Activated CD4-positive, alpha-beta T cell treated with anti-CD3 and anti-CD28 coated beads, Interleukin-2, amount 50 U/mL, for 48 hours (primary cell): ENCODE data around the gene ADM.
"Not testable (repeated sequence)": the region's sequence is repeated elsewhere in the genome, so short reads cannot be mapped to it uniquely, and the experiment has no call there.

Source experiments
- DNase-seq, 2 experiments: peaks; one replicate each; pipeline ENCODE4 v3.0.0-alpha.2; 2020

The ADM gene

GRCh38 chr11:10304495-10305261 is at the start of gene ADM:
Gene ADM (plus strand): TSS chr11:10305073. CDS start chr11:10305701, 628 bp downstream.
- DNase-seq, result peak; percentile 59 to 63

GRCh38 chr11:10255388-10256125 is 49.3 kb upstream of the ADM start:
- no peak for DNase-seq

- no peak for DNase-seq
Observed at GRCh38 chr11:10257478-10257877, 47.4 kb upstream of the ADM start.

GRCh38 chr11:10261821-10262220 is 43.1 kb upstream of the ADM start:
- no peak for DNase-seq

- DNase-seq, result no peak
Observed at GRCh38 chr11:10263929-10264328, 40.9 kb upstream of the ADM start.

GRCh38 chr11:10264716-10265115 is 40.2 kb upstream of the ADM start:
- DNase-seq, result not testable (repeated sequence)

- DNase-seq, result no peak
Observed at GRCh38 chr11:10265936-10266335, 38.9 kb upstream of the ADM start.

- DNase-seq, result no peak
Observed at GRCh38 chr11:10267821-10268220, 37.1 kb upstream of the ADM start.

GRCh38 chr11:10268746-10269488 is 36.0 kb upstream of the ADM start:
- DNase-seq, result no peak

- no peak for DNase-seq
Observed at GRCh38 chr11:10272132-10272531, 32.7 kb upstream of the ADM start.

GRCh38 chr11:10273738-10274137 is 31.1 kb upstream of the ADM start:
- no peak for DNase-seq

GRCh38 chr11:10274726-10275125 is 30.1 kb upstream of the ADM start:
- DNase-seq, result no peak

- no peak for DNase-seq
Observed at GRCh38 chr11:10275714-10276113, 29.2 kb upstream of the ADM start.

- DNase-seq, result no peak
Observed at GRCh38 chr11:10282117-10282516, 22.8 kb upstream of the ADM start.

- DNase-seq, result no peak
Observed at GRCh38 chr11:10283991-10284390, 20.9 kb upstream of the ADM start.

- DNase-seq, result no peak
Observed at GRCh38 chr11:10285148-10285802, 19.6 kb upstream of the ADM start.

- DNase-seq, result no peak
Observed at GRCh38 chr11:10287140-10287539, 17.7 kb upstream of the ADM start.

GRCh38 chr11:10287766-10288715 is 16.8 kb upstream of the ADM start:
- no peak for DNase-seq

- DNase-seq, result no peak
Observed at GRCh38 chr11:10288881-10289764, 15.8 kb upstream of the ADM start.

GRCh38 chr11:10289765-10290380 is 15.0 kb upstream of the ADM start:
- DNase-seq, result no peak
